GM19463 (cell line): ENCODE data around the gene RFX7.
A peak's percentile ranks its signal among the peaks of the same experiment; 100 is the strongest.
"Not testable (repeated sequence)": the region's sequence is repeated elsewhere in the genome, so short reads cannot be mapped to it uniquely, and the experiment has no call there.

Experiments used
- ATAC-seq: cut with Tn5 transposase; IDR thresholded peaks from one replicate; pipeline ENCODE4 v1.9.1; 2021; ENCODE audit warnings: mild to moderate bottlenecking, moderate library complexity; ENCODE audit not compliant: unreplicated experiment

RFX7 gene

GRCh38 chr15:56243163-56244037 lies at the start of gene RFX7:
Gene RFX7 (minus strand): TSS chr15:56243879. CDS start chr15:56243285, 594 bp downstream.
- peak; percentile 51 for ATAC-seq

- no peak for ATAC-seq
Measured at GRCh38 chr15:56292546-56293316, 49.1 kb upstream of the RFX7 start.

GRCh38 chr15:56291741-56292140 lies 48.1 kb upstream of the RFX7 start:
- no peak for ATAC-seq

- ATAC-seq: no peak
Measured at GRCh38 chr15:56286213-56286612, 42.5 kb upstream of the RFX7 start.

GRCh38 chr15:56281145-56281544 lies 37.5 kb upstream of the RFX7 start:
- ATAC-seq: no peak

GRCh38 chr15:56273724-56274123 lies 30.0 kb upstream of the RFX7 start:
- ATAC-seq: no peak

- ATAC-seq: no peak
Measured at GRCh38 chr15:56272454-56272853, 28.8 kb upstream of the RFX7 start.

- ATAC-seq: not testable (repeated sequence)
Measured at GRCh38 chr15:56266465-56266864, 22.8 kb upstream of the RFX7 start.

- ATAC-seq: no peak
Measured at GRCh38 chr15:56261854-56262509, 18.3 kb upstream of the RFX7 start.

- not testable (repeated sequence) for ATAC-seq
Measured at GRCh38 chr15:56257306-56257705, 13.6 kb upstream of the RFX7 start.

GRCh38 chr15:56254265-56254664 lies 10.6 kb upstream of the RFX7 start:
- ATAC-seq: no peak

- ATAC-seq: no peak
Measured at GRCh38 chr15:56252386-56252785, 8.7 kb upstream of the RFX7 start.

GRCh38 chr15:56251315-56252095 lies 7.8 kb upstream of the RFX7 start:
- no peak for ATAC-seq

- ATAC-seq: no peak
Measured at GRCh38 chr15:56250626-56251025, 6.9 kb upstream of the RFX7 start.

GRCh38 chr15:56249092-56249491 lies 5.4 kb upstream of the RFX7 start:
- ATAC-seq: no peak

- no peak for ATAC-seq
Measured at GRCh38 chr15:56248311-56248992, 4.8 kb upstream of the RFX7 start.

GRCh38 chr15:56247266-56247665 lies 3.6 kb upstream of the RFX7 start:
- ATAC-seq: no peak

- ATAC-seq: peak; percentile 59
Measured at GRCh38 chr15:56245871-56246814, 2.5 kb upstream of the RFX7 start.
